ELF-1 (cell line): ENCODE data around the gene CD2.

ENCODE experiments used
- DNase-seq: peaks from one replicate; pipeline ENCODE4 v3.0.0-alpha.2; 2016; ENCODE audit warnings: low read depth, low spot score

CD2 gene, protein sequence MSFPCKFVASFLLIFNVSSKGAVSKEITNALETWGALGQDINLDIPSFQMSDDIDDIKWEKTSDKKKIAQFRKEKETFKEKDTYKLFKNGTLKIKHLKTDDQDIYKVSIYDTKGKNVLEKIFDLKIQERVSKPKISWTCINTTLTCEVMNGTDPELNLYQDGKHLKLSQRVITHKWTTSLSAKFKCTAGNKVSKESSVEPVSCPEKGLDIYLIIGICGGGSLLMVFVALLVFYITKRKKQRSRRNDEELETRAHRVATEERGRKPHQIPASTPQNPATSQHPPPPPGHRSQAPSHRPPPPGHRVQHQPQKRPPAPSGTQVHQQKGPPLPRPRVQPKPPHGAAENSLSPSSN

GRCh38 chr1:116754198-116754977, at the start of gene CD2:
CD2 (plus strand) TSS chr1:116754430; CDS start chr1:116754493, 63 bp downstream.
- DNase-seq = no peak

DNA sequence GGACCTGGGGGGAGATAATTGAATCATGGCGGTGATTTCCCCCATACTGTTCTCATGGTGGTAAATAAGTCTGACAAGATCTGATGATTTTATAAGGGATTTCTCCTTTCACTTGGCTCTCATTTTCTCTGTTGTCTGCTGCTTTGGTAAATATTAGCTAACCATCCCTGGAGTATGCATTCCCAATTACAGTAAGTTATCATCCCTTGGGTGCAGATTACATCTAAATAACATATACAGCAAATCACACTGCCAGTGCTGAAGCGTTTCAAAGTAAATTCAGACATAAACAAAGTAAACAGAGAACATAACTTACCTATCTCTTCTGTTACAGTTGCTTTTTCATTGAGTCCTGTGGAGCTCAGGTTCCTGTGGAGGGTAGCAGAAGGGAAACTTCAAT, 48.1 kb upstream of the CD2 start:
- DNase-seq = no peak

DNA sequence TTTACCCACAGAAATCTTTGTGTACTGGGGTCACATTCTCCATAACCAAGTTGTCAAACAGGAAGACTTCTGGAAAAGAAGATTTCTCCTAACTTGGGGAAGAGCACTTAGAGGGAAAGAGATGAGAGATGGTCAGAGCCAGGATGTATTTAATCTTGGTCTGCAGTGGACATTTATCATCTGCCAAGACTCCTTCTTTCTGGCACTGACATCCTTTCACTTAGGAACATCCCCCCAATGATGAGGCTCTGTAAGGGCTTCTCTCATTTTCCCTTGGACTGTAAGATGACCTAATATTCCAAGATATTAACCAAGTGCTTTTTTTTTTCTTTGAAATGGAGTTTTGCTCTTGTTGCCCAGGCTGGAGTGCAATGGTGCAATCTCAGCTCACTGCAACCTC, 47.4 kb upstream of the CD2 start:
- no peak for DNase-seq

- peak; percentile 64 for DNase-seq
These were observed 45.9 kb upstream of the CD2 start for GRCh38 chr1:116708255-116708900.

GRCh38 chr1:116709666-116710167, 44.5 kb upstream of the CD2 start:
- no peak for DNase-seq

GRCh38 chr1:116710420-116711262, 43.6 kb upstream of the CD2 start:
- DNase-seq = no peak

GRCh38 chr1:116711263-116711840, 42.9 kb upstream of the CD2 start:
- peak; percentile 39 for DNase-seq

- peak; percentile 36 for DNase-seq
These were observed 41.7 kb upstream of the CD2 start for GRCh38 chr1:116712510-116712909.

GRCh38 chr1:116713474-116713873, 40.8 kb upstream of the CD2 start:
- DNase-seq = no peak

- no peak for DNase-seq
These were observed 37.8 kb upstream of the CD2 start for GRCh38 chr1:116716391-116716790.

DNA sequence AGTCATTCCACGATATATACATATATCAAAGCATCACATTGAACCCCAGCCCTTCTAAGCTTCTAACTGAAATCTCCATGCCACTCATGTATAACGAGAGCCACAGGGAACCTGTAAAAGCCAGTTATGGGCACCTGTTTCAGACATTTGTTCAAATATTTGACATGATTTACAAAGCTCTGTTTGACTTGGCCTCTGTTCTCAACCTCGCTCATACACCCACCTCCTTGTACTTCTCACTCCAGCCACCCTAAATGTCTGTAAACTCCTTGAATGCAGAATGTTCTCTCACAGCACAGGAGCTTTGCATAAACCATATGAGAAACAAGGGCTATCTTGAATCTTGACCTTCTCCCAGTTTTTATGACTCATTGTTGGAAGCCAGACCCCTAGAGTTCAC, 36.9 kb upstream of the CD2 start:
- no peak for DNase-seq

DNA sequence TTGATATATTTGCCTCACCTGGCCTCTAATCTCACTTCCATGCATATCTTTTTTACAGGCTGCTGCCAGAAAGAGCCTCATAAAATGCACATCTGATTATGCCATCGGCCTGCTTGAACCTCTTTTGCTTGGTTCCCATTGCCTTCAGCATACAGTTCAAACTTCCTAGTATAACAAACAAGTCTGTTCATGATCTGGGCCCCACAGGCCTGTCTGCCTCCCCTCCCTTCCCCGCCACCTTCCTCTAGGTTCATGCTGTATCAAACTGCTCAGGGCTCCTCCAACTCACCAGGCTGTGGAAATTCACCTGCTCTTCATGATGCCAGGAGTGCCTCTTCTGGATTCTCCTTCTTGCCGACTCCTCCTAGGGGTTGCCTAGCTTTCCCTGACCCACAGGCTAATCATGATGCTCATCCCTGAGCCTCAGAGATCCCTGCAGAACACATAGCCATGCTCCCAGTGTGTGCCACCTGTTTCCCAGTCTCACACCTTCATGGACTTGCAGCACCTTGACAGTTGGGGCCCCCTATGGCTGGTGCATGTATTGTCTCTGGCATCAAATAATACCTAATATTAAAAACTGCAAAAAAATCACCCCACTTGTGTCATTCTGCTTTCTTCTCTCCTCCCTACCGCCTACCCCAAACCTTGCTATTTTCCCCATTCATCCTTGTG, 33.7 kb upstream of the CD2 start:
- no peak for DNase-seq

GRCh38 chr1:116721039-116721405, 33.2 kb upstream of the CD2 start:
- no peak for DNase-seq

- no peak for DNase-seq
These were observed 32.7 kb upstream of the CD2 start for GRCh38 chr1:116721451-116722007.

- no peak for DNase-seq
These were observed 32.0 kb upstream of the CD2 start for GRCh38 chr1:116722016-116722838.

DNA sequence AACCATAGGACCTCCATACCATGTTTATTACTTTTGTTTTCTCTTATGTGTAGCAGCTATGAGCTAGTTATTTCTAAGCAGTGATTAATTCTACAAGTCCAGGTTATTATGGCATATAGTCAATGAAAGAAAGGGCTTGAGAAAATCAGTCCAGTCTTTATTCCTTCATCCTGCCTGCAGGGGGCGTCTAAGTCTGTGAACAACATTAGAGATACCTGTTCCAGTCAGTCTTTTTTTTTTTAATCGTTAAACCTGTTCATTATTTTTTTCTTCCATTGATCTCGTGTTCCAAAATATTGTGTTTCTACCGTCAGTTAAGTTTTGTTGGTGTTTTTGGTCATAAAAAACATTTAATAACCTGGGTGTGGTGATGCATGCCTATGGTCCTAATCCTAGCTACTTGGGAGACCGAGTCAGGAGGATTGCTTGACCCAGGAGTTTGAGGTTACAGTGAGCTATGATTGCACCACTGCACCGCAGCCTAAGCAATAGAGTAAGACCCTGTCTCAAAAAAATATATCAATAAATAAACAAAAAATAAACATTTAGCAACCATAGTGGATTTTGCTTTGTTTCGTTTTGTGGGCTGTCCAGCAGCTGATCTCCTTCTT, 29.4 kb upstream of the CD2 start:
- DNase-seq = no peak

DNA sequence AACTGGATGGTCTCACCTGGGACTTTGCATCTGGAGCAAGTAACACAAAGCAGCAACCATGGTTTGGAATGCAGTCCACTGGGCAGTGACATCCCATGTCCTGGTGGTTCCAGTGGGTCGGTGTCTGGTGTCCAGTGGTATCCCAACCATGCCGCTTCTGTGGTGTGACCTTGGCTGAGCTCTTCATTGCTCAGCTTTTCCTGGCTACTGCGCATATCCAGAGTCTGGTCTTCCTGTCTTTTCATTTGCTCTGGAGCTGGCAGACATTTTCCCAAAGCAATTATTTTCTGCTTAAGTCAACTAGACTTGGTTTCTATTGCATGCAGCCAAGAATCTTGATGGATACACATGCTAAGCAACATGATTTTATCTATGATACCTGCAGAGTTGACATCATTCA, 28.4 kb upstream of the CD2 start:
- no peak for DNase-seq

DNA sequence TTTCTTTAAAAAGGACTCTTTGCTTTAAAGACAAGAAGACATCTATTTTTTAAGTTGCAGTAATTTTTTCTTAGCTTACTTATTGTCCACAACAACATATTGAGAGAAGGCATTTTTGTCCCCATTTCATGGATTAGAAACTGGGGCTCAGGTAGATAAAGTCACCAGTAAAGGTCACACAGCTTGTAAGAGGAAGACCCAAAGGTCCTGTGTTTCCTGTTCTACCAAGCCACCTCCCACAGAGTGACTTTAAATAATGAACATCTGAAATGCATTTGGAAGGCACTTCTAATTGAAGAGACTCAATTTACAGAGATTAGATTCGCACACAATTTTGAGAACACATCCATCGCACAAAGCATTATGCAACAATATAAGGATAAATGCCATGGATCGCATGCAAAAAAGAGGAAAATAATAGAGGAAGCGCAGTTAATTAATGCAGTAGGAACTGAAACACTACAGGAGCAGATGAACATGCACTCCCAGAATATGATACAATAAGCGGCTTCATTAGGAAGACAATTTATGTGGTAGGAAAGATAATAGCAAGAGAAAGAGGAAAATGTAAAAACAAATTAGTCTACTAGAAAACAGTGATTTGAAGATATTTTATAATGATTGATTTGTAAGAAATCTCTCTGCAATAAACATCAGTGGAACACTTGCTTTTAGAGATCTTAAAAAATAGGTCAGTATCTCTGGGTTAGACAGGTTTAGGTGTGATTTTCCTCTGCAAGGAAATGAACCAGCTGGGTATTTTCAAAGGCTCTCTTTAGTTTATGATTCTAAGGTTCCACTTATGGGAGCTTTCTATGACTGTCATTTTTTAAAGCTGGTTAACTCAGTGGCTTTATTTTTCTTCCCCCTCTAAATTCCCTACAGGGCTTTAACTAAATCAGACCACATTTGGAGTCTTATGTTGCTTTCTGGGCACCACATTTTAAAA, 27.1 kb upstream of the CD2 start:
- DNase-seq = no peak
